HepG2 (cell line): ENCODE results near the gene HES6.

Experiments used
- CEBPG ChIP-seq: IDR thresholded peaks from 2 replicates; pipeline ENCODE4 v1.6.1; 2016
- GABPA ChIP-seq, 2 experiments: IDR thresholded peaks; 2 replicates each; pipeline ENCODE4 v1.6.1; 2011 to 2016; ENCODE audit warnings: low read depth in 2 of 2, low read length in 1 of 2, missing biosample characterization in 1 of 2, missing genetic modification characterization in 1 of 2
- GFI1 ChIP-seq: sonication (generic); formaldehyde crosslinking; IDR thresholded peaks from 2 replicates; pipeline ENCODE4 v1.5.0; 2020; ENCODE audit warnings: missing genetic modification reagents, mild to moderate bottlenecking, borderline replicate concordance
- HDAC2 ChIP-seq: sonication (generic); formaldehyde crosslinking; IDR thresholded peaks from 2 replicates; pipeline ENCODE4 v1.4.0; 2020; ENCODE audit warnings: missing genetic modification reagents
- TF ChIP-seq, protein P1 (sequence below): sonication (generic); formaldehyde crosslinking; IDR thresholded peaks from 2 replicates; pipeline ENCODE4 v1.5.0; 2020; ENCODE audit warnings: mild to moderate bottlenecking, missing genetic modification reagents, moderate library complexity
- TF ChIP-seq, protein P2 (sequence below): sonication (generic); formaldehyde crosslinking; IDR thresholded peaks from 2 replicates; pipeline ENCODE4 v1.4.0; 2020; ENCODE audit warnings: missing genetic modification reagents

DNA sequence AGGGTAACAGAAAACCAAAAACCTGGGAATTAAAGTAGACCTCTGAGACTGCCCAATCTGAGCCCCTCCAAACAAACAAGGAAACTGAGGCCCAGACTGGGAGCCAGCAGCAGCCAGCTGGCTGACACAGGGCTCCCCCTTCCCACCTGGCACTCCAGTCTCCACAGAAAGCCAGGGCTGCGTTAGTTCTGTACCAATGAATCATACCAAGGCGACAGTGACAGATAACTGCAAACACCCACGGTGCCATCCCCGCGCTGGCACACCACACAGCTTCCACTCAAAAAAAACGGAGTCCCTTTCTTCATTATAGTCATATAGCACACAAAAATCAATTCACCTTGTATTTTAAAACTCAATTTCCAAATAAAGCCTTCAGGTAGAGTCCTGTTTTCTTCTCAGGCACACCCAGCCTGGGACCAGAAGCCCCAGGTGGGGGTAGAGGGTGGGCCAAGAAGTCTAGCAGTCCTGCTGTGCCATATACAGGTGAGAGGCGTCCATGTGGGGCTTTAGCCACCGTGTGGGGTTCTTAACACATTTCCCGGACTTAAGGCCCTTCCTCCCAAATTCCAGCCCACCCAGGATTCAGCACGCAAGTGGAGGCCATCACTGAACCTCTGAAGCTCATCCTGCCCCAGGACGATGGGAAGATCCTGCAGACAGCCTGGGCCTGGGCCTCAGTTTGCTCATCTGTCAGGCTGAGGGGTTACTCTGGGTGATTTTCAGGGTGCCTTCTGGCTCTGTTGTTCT, 47.3 kb upstream of the HES6 start:
- no peak for TF ChIP-seq GABPA (IDR thresholded peaks at IDR 0.05; ENCODE audit: low read depth, low read length)
- TF ChIP-seq GABPA (CRISPR knock-in tag; IDR thresholded peaks at IDR 0.05; ENCODE audit: low read depth) = no peak
- no peak for TF ChIP-seq CEBPG
- TF ChIP-seq, protein P1, sequence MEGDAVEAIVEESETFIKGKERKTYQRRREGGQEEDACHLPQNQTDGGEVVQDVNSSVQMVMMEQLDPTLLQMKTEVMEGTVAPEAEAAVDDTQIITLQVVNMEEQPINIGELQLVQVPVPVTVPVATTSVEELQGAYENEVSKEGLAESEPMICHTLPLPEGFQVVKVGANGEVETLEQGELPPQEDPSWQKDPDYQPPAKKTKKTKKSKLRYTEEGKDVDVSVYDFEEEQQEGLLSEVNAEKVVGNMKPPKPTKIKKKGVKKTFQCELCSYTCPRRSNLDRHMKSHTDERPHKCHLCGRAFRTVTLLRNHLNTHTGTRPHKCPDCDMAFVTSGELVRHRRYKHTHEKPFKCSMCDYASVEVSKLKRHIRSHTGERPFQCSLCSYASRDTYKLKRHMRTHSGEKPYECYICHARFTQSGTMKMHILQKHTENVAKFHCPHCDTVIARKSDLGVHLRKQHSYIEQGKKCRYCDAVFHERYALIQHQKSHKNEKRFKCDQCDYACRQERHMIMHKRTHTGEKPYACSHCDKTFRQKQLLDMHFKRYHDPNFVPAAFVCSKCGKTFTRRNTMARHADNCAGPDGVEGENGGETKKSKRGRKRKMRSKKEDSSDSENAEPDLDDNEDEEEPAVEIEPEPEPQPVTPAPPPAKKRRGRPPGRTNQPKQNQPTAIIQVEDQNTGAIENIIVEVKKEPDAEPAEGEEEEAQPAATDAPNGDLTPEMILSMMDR (CRISPR knock-in tag) = no peak
- TF ChIP-seq, protein P2, sequence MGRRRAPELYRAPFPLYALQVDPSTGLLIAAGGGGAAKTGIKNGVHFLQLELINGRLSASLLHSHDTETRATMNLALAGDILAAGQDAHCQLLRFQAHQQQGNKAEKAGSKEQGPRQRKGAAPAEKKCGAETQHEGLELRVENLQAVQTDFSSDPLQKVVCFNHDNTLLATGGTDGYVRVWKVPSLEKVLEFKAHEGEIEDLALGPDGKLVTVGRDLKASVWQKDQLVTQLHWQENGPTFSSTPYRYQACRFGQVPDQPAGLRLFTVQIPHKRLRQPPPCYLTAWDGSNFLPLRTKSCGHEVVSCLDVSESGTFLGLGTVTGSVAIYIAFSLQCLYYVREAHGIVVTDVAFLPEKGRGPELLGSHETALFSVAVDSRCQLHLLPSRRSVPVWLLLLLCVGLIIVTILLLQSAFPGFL (CRISPR knock-in tag) = no peak
- no peak for TF ChIP-seq GFI1 (CRISPR knock-in tag)
- TF ChIP-seq HDAC2 (CRISPR knock-in tag) = no peak
